ENCODE measurements around the gene MLX. TPM values are rescaled to one million over a fixed set of nuclear protein-coding genes. Genes with fewer than 3 reads are reported as not detected.

MLX gene, protein sequence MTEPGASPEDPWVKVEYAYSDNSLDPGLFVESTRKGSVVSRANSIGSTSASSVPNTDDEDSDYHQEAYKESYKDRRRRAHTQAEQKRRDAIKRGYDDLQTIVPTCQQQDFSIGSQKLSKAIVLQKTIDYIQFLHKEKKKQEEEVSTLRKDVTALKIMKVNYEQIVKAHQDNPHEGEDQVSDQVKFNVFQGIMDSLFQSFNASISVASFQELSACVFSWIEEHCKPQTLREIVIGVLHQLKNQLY
- total RNA-seq, result 24.9 and 33.0 TPM in 2 replicates

DNA sequence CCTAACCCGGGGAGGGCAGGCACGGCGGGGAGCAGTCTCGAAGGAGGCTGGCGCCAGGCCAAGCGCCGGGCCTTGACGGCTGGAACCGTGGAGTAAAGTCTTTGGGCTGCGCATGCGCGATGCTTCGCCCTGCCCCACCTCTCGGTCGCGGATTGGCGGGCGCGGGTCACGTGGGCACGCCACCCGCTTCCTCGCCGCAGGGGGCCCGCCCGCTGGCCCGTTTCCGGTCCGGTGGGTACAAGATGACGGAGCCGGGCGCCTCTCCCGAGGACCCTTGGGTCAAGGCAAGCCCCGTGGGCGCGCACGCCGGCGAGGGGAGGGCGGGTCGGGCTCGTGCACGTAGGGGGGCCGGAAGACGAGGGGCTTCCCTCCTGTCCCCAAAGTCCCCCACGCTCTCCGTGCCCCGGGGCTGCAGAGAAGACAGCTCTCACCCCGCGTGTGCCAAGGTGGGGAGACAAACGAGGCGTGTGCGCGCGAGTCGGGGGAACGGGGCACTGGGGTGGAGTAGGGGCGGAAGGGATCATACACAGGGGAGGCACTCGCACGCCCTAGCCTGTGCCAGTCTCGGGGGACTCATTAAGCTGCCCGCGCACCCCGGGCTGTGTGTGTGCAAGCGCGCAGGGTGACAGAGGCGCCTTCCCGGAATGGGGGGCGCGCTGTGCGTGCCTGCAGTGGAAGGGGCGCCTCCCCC lies at the start of gene MLX:
MLX (plus strand) TSS at position 218 of the 691 bp plus-strand sequence; CDS start at position 243, 25 bp downstream.

DNA sequence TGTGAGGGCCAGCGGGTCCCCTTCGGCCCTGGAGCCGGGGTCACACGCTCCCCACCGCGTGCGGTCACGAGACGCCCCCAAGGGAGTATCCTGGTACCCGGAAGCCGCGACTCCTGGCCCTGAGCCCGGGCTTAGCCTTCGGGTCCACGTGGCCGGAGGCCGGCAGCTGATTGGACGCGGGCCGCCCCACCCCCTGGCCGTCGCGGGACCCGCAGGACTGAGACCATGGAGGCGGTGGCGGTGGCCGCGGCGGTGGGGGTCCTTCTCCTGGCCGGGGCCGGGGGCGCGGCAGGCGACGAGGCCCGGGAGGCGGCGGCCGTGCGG lies 30.9 kb upstream of the MLX start, which contains the start of gene NAGLU:
NAGLU (plus strand) TSS at position 194 of the 324 bp plus-strand sequence; CDS start at position 226, 32 bp downstream.

DNA sequence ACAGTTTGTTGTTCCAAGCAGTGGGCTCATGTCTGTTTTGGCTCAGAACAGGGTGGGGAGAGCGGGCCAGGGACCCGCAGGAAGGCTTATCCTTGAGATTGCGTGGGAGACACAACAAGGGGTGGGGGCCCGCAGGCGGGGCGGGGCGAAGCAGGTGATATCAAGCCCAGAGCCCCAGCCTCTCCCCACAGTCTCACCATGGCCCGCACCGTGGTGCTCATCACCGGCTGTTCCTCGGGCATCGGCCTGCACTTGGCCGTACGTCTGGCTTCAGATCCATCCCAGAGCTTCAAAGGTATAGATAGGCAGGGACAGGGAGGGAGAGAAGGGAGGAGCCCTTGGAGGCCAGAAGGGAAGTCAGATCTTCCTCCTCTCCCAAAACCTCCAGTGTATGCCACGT lies 14.2 kb upstream of the MLX start, which contains the start of gene HSD17B1:
HSD17B1 (plus strand) TSS at position 188 of the 400 bp plus-strand sequence; CDS start at position 199, 11 bp downstream.

DNA sequence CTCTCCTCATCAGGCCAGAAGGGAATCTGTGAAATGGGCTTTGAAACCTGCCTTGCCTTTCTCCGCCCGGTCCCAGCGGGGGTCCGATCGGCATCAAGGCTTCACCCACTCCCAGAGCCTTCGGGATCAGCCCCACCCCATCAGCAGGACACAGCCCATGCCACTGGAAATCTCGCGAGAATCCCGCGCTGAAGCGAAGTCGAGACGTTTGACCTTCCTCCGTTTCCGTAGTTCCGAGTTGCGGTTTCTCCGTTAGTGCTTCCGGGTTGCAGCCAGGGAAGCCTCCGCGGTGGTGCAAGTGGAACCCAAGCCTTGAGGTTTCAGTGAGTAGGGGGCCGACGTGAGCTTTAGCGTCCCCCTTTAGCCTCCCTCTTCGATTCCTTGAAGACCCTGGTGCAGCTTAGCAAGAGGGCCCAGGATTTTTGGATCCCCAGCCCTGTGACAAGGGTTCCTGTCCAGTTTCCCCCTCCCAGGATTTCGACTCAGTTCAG lies 5.0 kb upstream of the MLX start, which contains the start of gene COASY:
COASY (plus strand) TSS at position 252 of the 491 bp plus-strand sequence. CDS start 475 bp downstream, outside the sequence.

DNA sequence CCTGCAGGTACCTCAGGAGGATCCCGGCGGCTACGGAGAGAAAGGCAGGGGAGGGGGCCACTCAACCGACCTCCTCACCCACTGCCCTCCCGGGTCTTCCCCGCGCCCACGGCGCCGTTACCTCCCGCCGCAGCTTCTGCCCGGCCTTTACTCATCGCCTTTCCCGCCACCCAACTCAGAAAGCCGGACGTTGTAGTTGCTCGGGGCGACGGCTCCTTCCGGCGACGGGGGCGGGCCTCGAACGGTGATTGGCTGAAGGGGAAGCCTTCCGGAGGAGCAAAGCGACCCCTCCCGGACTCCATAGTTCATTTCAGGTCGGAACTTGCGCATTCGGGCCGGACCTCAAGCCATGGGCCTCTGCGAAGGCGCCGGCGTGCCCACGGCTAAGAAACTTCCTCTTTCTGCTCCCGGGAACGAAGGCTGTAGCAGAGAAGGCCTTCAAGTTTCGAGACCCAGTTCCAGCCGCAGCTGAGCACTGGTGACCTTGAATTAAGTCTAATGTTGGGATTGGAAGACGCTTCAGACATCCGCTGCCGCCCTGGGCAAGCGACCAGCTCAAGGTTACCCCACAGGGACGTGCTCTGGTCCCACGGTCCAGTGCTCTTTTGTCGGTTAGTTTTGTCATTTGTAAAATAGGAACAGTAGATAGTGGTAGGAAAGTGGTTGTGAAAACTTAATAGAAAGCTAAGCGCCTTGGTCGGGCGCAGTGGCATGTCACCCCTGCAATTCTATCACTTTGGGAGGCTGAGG lies 10.8 kb downstream of the MLX start, which contains the start of gene PSMC3IP:
PSMC3IP (minus strand) TSS at position 198 of the 750 bp plus-strand sequence; CDS start at position 155, 43 bp downstream.

DNA sequence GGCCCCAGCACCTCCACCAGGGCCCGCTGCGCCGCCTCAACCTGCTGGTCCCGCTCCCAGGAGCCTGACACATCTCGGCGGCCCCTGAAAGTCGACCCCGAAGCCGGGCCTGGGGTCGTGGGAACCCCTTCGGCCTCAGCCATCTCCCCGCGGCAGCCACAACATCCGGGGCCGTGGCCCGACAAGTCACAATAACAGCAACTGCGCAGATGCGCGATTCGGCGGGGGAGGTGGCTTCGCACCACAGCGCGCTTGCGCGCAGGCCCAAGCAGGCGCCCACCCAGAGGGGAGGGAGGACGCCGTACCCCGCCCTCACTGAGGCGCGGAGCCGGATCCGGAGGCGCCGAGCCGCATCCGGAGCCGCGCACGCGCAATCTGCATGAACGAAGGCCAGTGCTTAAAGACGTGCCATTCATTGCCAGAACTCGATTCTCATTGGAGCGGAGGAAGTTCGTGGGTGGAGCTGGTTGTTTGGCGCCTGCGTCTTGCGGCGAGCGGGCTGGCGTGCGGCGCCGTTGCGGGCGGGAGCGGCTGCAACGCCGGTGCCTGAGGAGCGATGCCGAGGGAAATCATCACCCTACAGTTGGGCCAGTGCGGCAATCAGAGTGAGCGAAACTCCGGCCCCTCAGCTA lies 42.4 kb downstream of the MLX start, which contains the start of the genes RETREG3 and TUBG1:
RETREG3 (minus strand) TSS at position 193 of the 632 bp plus-strand sequence; CDS start at position 143, 50 bp downstream.
TUBG1 (plus strand) TSS at position 502 of the 632 bp plus-strand sequence; CDS start at position 557, 55 bp downstream.

Other genes starting within 250 kb of the MLX start
- gene STAT3, start 178.7 kb upstream of the MLX start, total RNA-seq, result 76.6 and 104 TPM in 2 replicates
- 733 and 826 TPM in 2 replicates for gene CAVIN1, start 143.8 kb upstream of the MLX start, total RNA-seq
- gene ATP6V0A1, start 108.2 kb upstream of the MLX start, total RNA-seq, result 25.6 and 39.2 TPM in 2 replicates
- gene NAGLU, start 30.9 kb upstream of the MLX start, total RNA-seq, result 15.8 and 16.4 TPM in 2 replicates
- 0.63 and 2.8 TPM in 2 replicates for gene HSD17B1, start 14.2 kb upstream of the MLX start, total RNA-seq
- 12.2 and 16.9 TPM in 2 replicates for gene COASY, start 5.0 kb upstream of the MLX start, total RNA-seq
- 3.9 and 7.3 TPM in 2 replicates for gene PSMC3IP, start 10.6 kb downstream of the MLX start, total RNA-seq
- gene RETREG3, start 42.3 kb downstream of the MLX start, total RNA-seq, result 39.9 and 45.7 TPM in 2 replicates
- gene TUBG1, start 42.6 kb downstream of the MLX start, total RNA-seq, result 29.6 and 30.2 TPM in 2 replicates
- 3.0 and 4.7 TPM in 2 replicates for gene TUBG2, start 92.2 kb downstream of the MLX start, total RNA-seq
- 4.6 and 6.5 TPM in 2 replicates for gene PLEKHH3, start 109.9 kb downstream of the MLX start, total RNA-seq
- gene CCR10, start 114.7 kb downstream of the MLX start, total RNA-seq, result 0.63 and 0.85 TPM in 2 replicates
- gene CNTNAP1, start 115.4 kb downstream of the MLX start, total RNA-seq, result 17.1 and 23.8 TPM in 2 replicates
- gene EZH1, start 177.9 kb downstream of the MLX start, total RNA-seq, result 7.8 and 14.7 TPM in 2 replicates
- gene RAMP2, start 194.1 kb downstream of the MLX start, total RNA-seq, result 2.5 and 2.7 TPM in 2 replicates
- 40.4 and 46.0 TPM in 2 replicates for gene VPS25, start 206.3 kb downstream of the MLX start, total RNA-seq
- 0.63 and 8.1 TPM in 2 replicates for gene WNK4, start 213.5 kb downstream of the MLX start, total RNA-seq
- 53.3 and 71.7 TPM in 2 replicates for gene COA3, start 231.6 kb downstream of the MLX start, total RNA-seq
- gene CNTD1, start 231.8 kb downstream of the MLX start, total RNA-seq, result 0.19 TPM in 1 of 2 replicates, not detected in the other

Data from endothelial cell of coronary artery (primary cell).